Neuron (in vitro differentiated cells): ENCODE data around the gene SETBP1.

ENCODE experiments used
- H2AFZ ChIP-seq: one replicate; pipeline ENCODE4 v1.6.1; 2013; ENCODE audit warnings: low read depth, mild to moderate bottlenecking, inconsistent platforms, low read length, moderate library complexity
- H3K27me3 ChIP-seq: one replicate; pipeline ENCODE4 v1.6.1; 2013; ENCODE audit warnings: low read length; ENCODE audit not compliant: insufficient read depth
- H3K36me3 ChIP-seq: one replicate; pipeline ENCODE4 v1.6.1; 2013; ENCODE audit warnings: low read length; ENCODE audit not compliant: insufficient read depth
- H3K4me1 ChIP-seq: one replicate; pipeline ENCODE4 v1.6.1; 2013; ENCODE audit warnings: low read length; ENCODE audit not compliant: insufficient read depth
- H3K4me3 ChIP-seq: 2 replicates; pipeline ENCODE4 v1.5.1; 2013; ENCODE audit warnings: mild to moderate bottlenecking, low read length, moderate library complexity
- H3K9me3 ChIP-seq: one replicate; pipeline ENCODE4 v1.6.1; 2013; ENCODE audit warnings: low read length

SETBP1 gene

DNA sequence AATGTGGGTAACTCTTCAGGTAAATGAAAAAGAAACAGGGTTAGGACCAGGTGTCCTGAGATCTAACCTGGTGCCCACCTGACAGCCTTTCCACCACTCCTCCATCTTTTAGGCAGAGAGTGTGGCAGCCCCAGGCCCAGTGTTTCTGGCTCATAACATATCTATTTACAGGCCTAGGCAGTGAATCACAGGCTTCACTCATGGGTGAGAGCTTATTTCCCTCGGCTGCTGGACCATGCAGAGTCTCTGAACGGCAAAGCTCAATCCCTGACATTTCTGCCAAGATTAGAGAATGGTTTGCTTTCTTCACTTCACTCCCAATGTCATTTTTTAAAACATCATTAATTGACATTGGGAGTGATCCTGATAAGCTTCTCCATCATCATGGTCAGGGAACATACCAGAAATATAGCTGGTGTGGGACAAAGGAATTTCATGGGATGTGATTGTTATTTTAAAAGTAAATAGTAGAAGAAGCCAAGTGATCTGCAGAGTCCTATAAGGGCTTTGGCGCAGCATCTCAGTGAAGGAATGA is 323.9 kb downstream of the SETBP1 start:
- H3K4me3 ChIP-seq, result no peak overlapping the region
- no peak overlapping the region for H2AFZ ChIP-seq
- no peaks in the 10 kb centered on the region for H3K27me3 ChIP-seq
- H3K36me3 ChIP-seq, result peaks cover 2% of the 10 kb centered on the region
- no peaks in the 10 kb centered on the region for H3K4me1 ChIP-seq
- H3K9me3 ChIP-seq, result no peaks in the 10 kb centered on the region

DNA sequence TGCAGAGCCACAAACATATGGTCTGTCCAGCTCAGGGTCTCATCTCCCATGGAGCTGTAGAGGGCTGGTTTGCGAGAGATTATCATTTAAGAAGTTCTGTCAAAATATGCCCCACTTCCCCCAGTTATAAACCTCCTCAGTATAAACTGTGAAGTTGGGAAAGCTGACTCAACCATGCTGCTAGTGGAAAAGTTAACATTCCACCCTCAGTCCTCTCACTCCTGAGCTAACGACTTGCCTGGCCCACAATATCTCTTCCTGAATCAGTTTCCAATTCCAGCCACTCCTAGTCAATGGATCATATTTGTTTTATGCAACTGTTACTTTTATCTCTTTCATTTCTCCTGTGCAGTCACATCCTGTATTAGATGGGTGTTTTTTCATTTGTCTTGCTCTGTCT is 326.2 kb downstream of the SETBP1 start:
- H3K4me3 ChIP-seq, result no peak overlapping the region
- H2AFZ ChIP-seq, result no peak overlapping the region

DNA sequence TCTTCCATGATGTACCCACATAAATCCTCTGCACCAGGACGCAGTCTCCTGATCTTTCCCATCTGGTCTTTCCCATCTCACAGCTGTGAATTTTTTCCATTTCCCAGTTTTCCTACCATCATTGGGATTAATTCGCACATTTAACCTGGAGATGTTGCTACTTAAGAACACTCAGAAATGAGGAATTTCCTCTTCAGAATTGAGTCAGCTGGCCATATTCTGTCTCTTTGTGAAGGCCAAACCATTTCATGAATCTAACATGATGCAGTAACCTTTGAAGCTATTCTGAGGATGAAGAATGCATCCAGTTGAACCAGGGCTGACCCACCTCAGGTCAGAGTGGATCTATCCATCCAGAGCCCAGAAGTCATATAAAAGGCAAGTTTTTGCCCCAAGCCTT is 326.8 kb downstream of the SETBP1 start:
- Histone ChIP-seq H3K27me3 (no peaks in the 10 kb centered on the region), H2AFZ (no peak overlapping the region), H3K36me3 (no peaks in the 10 kb centered on the region), H3K9me3 (no peaks in the 10 kb centered on the region), H3K4me3 (no peak overlapping the region), H3K4me1 (no peaks in the 10 kb centered on the region)

More for the DNA sequence above, 326.2 kb downstream of the SETBP1 start:
- peaks cover 2% of the 10 kb centered on the region for H3K36me3 ChIP-seq
- no peaks in the 10 kb centered on the region for H3K27me3 ChIP-seq
- H3K9me3 ChIP-seq, result no peaks in the 10 kb centered on the region
- H3K4me1 ChIP-seq, result no peaks in the 10 kb centered on the region

DNA sequence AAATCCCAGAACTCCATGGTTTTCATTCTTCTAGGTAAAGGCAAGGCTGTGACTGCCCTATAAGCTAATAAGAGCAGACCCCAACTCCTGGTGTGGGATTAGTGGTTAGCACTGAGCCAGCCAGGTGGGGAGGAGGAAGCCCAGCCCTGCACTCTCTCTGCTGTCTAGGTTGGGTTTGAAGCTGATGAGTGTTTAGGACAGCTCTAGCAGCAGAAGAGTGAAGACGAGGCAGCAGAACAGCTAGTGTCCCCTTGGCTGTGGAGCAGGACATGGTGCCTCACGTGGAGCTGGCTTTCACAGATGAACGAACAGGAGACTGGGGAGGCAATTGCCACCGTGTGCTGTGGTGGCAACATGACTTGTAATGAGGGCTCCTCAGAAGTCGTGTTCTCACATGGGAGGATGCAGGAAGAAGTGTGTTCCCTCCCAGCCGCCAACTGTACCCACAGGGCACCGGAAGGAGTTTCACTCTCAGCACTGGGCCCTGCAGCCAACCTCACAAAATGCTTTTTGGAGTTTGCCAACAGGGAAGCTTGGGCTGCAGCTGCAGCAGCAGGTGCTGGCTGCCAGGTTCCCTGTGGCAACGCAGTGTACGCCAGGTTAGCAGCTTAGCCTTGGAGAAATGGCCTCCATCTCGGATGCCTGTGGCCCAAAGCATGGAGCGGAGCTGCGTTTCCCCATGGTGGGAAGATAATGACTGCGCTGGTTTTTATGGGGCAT is 328.2 kb downstream of the SETBP1 start:
- Histone ChIP-seq H2AFZ (no peak overlapping the region), H3K36me3 (no peaks in the 10 kb centered on the region), H3K27me3 (no peaks in the 10 kb centered on the region), H3K9me3 (no peaks in the 10 kb centered on the region), H3K4me3 (no peak overlapping the region), H3K4me1 (peaks cover 4% of the 10 kb centered on the region)

DNA sequence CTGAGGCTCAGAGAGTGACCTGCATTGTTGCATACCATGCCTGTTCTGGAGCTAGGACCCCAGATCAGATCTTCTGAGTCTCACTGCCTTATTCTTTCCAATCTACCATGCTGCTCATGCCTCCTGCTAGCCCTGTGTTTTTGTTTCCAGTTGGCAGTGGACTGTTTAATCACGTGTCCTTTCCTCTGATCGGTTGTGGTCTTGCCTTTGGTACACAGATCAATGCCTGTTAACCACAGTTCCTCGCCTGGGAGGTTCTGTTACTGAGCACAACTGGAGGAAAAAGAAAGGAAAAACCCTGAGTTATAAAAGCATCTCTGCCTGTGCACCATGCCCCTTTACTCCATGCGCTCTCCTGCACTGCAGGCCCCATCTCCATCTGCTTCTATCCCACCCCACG is 329.1 kb downstream of the SETBP1 start:
- Histone ChIP-seq H3K27me3 (no peaks in the 10 kb centered on the region), H2AFZ (no peak overlapping the region), H3K4me1 (peaks cover 11% of the 10 kb centered on the region), H3K36me3 (no peaks in the 10 kb centered on the region), H3K9me3 (no peaks in the 10 kb centered on the region), H3K4me3 (no peak overlapping the region)

DNA sequence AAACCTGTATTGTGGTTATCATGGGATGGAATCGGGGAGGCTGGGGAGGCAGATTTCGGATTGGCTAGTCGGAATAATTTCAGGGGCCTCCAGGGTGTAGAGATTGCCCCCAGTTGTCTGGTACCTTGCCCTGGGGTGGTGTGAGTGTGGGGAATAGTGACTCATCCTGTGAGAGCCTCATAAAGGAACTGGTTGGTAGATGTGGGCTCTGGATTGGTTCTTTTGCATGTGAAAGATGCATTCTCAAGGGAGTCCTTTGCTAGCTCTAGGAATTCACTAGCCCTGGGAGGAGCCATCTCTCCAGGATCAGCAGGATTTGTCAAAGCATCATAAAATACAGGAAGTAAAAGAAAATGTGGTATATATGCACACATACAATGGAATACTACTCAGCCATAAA is 331.6 kb downstream of the SETBP1 start:
- Histone ChIP-seq H3K36me3 (no peaks in the 10 kb centered on the region), H3K27me3 (no peaks in the 10 kb centered on the region), H2AFZ (no peak overlapping the region), H3K4me1 (peaks cover 34% of the 10 kb centered on the region), H3K9me3 (no peaks in the 10 kb centered on the region), H3K4me3 (no peak overlapping the region)

DNA sequence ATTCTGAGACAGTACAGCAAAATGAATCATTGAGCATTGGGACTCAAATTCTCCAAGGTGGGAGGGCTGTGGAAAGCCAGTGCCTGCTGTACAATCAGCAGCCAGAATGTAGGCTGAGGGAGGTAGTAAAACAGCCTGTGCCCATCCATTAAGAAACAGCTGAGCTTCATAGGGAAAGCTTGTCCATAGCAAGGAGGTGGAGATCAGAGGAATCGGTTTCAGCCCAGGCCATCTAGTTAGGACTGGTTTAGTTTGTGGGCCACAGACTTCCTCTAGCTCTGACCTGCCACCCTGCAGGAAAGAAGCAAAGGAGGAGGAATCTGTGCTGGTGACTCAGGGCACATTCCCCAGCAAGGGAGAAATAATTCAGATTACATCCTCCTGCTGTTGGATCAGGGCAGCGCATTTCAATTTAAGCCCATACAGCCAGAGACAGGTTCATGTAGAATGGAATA is 333.4 kb downstream of the SETBP1 start:
- Histone ChIP-seq H3K4me3 (no peak overlapping the region), H2AFZ (no peak overlapping the region), H3K36me3 (no peaks in the 10 kb centered on the region), H3K4me1 (peaks cover 36% of the 10 kb centered on the region), H3K27me3 (no peaks in the 10 kb centered on the region), H3K9me3 (no peaks in the 10 kb centered on the region)

DNA sequence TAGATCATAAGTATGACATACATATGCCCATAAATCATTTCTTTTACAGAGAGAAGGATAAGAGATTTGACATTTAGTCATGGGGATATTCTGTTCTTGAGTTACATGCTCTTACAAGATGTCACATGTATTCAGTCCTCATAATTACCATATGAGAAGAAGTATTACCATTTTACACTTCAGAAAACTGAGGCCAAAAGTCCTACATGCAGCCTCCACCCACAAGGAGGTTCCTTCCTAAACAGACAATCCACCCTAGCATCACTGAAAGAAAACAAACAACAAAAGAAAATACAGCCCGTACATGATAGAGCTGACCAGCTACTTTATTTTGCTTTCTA is 335.1 kb downstream of the SETBP1 start:
- Histone ChIP-seq H3K36me3 (no peaks in the 10 kb centered on the region), H2AFZ (no peak overlapping the region), H3K4me1 (peaks cover 36% of the 10 kb centered on the region), H3K27me3 (no peaks in the 10 kb centered on the region), H3K9me3 (no peaks in the 10 kb centered on the region), H3K4me3 (peak overlapping the region; percentile 22)

DNA sequence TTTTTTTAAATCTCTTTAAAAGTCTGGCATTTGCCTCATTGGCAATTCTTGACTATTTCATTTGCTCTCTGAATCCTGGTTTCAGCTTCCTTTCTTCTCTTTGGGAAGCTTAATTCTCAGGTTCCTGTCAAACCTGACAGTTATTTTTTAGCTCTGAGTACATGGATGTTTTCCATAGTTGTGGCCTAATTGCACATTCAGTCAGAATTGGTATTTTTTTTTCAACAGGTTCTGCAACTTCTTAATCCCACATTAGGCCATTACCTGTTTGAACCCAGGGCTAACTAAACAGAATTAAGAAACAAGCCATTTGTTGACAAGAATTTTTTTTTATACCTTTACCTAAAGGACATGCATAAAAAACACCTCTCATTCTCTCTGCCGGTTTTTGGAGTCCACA is 338.8 kb downstream of the SETBP1 start:
- H3K4me1 ChIP-seq, result peaks cover 26% of the 10 kb centered on the region
- no peak overlapping the region for H3K4me3 ChIP-seq
- no peak overlapping the region for H2AFZ ChIP-seq
- no peaks in the 10 kb centered on the region for H3K36me3 ChIP-seq
- H3K27me3 ChIP-seq, result no peaks in the 10 kb centered on the region
- no peaks in the 10 kb centered on the region for H3K9me3 ChIP-seq

DNA sequence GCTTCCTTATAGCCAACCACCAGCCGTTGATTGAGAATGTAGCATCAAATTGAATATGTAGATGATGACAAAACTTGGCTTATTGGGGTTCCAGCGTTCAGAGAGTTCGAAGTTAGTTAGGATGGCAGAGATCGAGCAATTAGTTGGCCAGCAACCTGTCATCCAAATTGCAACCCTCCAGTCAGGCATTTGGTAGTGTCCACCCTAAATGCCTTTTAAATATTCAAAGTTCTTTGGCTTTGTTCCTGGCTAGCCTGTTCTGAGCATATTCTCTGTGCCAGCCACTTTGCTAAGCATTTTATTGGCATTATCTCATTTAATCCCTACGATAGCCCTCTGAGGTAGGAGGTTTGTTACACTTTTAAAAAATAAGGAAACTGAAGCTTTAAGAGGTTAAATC is 342.8 kb downstream of the SETBP1 start:
- Histone ChIP-seq H2AFZ (no peak overlapping the region), H3K4me1 (no peaks in the 10 kb centered on the region), H3K4me3 (no peak overlapping the region), H3K27me3 (no peaks in the 10 kb centered on the region), H3K36me3 (peaks cover 3% of the 10 kb centered on the region), H3K9me3 (no peaks in the 10 kb centered on the region)

DNA sequence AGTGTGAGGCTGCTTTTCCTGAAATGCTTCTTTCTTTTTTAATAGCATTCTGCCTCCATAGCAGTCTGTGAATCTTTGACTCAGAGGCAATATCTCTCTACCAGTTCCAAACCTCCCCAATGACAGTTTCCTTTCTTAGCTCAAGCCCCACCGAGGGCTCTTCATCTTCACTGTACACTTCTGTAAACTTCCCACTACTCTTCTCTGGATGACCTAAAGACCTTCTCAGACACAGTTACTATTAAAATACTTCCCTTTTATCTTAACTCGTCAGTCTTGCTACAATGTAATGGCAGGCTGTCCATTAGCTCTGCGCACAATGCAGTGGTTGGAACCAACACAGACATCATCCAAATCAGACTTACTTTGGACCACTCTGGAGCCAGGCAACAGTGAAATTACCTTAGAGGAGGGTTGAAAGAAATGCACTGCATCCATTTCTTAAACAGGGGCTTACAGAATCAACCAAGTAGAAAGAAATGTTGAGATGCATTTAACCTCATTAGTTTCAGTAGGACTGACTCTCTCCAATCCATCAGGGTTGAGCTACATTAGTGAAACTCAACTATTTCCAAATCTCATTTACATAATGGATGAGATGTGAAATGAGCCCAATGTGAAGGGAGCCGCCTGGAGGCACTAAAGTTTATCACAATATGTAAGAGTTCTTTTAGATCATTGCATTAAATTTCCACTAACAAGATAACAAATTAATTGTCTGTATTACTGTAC is 343.8 kb downstream of the SETBP1 start:
- no peak overlapping the region for H2AFZ ChIP-seq
- H3K9me3 ChIP-seq, result no peaks in the 10 kb centered on the region
- H3K4me1 ChIP-seq, result no peaks in the 10 kb centered on the region
- peaks cover 3% of the 10 kb centered on the region for H3K36me3 ChIP-seq
- H3K4me3 ChIP-seq, result no peak overlapping the region
- H3K27me3 ChIP-seq, result no peaks in the 10 kb centered on the region

DNA sequence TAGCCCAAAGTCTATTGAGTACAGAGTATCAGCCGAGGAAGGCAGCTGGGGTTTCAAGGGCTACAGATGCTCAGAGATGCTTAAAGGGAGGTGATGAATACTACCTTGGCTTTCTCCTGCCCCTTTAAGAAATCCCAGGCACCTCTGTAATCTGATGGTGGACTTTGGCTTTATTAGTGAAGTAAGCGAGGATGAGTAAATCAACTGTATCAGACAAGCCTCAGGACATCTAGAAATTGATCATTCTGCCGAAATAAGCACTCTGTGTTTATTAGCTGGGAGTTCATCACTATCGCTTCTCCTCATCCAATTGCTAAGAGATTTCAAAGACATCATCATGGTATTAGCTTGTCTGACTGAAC is 344.4 kb downstream of the SETBP1 start:
- H3K27me3 ChIP-seq, result no peaks in the 10 kb centered on the region
- no peaks in the 10 kb centered on the region for H3K4me1 ChIP-seq
- H2AFZ ChIP-seq, result no peak overlapping the region
- no peak overlapping the region for H3K4me3 ChIP-seq
- peaks cover 3% of the 10 kb centered on the region for H3K36me3 ChIP-seq
- H3K9me3 ChIP-seq, result no peaks in the 10 kb centered on the region

DNA sequence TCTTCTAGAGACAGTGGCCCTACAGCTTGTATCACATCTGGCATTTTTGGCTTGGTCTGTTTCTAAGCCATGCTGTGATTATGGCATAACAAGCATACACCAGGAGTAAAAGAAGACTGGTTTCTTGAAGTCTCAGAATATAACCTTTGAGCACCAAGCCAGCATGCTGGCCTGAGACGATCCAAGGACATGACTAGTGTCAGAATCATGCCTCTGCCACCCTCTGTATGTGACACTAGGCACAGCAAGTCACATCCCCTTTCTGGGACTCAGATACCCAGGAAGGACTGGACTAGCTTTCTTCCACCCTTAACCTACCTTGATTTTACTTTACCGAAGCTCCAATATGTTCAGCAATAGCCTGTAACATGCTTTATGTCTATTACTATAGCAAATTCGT is 345.5 kb downstream of the SETBP1 start:
- Histone ChIP-seq H2AFZ (no peak overlapping the region), H3K4me3 (no peak overlapping the region), H3K27me3 (no peaks in the 10 kb centered on the region), H3K36me3 (peaks cover 3% of the 10 kb centered on the region), H3K4me1 (no peaks in the 10 kb centered on the region), H3K9me3 (no peaks in the 10 kb centered on the region)
